HG03103 (cell line): ENCODE results near the gene SRSF4.
"Not testable (repeated sequence)": the region's sequence is repeated elsewhere in the genome, so short reads cannot be mapped to it uniquely, and the experiment has no call there.

ENCODE experiments used
- ATAC-seq: cut with Tn5 transposase; IDR thresholded peaks from one replicate; pipeline ENCODE4 v1.9.1; 2021; ENCODE audit warnings: low read depth; ENCODE audit not compliant: unreplicated experiment

Gene SRSF4

DNA sequence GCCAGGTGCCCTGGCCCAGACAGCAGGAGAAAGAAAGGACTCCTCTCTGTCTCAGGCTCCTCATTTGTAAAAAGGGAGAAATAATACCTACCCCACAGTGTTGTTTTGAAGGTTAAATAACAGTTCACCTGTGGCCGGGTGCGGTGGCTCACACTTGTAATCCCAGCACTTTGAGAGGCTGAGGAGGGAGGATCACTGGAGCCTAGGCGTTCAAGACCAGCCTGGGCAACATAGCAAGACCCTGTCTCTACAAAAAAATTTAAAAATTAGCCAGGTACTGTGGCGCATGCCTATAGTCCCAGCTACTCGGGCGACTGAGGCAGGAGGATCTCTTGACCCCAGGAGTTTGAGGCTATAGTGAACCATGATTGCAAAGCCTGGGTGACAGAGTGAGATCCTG is 55.5 kb downstream of the SRSF4 start:
- no peak for ATAC-seq

GRCh38 chr1:29125788-29126187 is 55.9 kb downstream of the SRSF4 start:
- no peak for ATAC-seq

DNA sequence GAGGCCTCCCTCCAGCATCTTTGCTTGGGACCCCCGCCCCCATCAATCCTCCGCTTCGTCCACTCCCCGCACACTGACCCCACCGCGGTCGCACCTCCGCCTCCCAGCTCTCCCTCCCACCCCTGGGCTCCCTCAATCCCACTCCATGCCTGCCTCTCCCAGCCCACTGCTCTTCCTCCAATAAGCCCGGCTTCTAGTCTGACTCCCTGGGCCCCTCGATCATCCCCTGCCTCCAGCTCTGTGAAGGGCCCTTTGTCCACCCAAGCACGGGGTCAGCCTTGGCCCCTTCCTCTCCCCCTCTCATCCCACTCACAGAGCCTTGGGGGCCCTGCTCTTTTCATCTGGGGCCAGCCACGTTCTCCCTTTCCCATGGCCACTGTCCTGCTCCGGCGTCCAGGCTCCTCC is 56.5 kb downstream of the SRSF4 start:
- no peak for ATAC-seq

DNA sequence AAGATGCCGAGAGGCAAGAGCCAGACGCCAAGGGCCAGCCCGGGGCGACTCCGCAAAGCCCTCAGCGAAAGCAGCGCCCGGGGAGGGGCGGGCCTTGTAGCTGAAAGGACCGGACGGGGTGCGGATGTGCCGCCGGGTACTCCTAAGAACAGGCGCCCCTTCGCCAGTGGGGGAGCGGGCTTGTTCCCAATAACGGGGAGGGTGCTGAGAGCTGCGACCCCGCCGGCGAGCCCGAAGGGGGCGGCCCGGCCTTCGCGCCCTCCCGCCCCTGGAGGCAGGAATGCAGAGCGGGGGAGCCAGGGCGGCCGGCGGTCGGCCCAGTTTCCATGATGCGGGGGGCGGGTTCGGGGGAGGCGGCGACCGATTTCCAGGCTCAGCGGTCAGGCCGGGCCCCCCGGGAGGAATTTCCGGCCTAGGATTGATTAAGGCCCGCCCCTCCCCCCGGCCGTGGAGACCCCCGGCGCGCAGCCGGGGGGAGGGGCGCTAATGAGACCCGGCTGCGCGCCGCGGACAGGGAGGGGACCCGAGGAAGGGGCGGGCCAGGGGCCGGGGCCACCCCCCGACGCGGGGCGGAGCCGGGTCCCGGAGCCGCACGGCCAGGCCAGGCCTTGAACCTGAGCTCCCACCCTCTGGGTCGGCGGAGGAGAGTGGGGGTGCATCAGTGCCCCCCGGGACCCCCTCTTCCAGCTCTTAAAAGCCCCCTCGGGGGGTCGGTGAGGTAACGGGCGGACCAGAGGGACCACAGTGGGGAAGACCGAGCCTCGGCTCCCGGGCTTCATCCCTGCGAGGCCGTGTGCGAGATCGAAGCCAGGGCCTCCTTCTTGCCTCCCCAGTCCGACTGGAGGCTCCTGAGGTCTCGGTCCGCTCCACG is 57.1 kb downstream of the SRSF4 start:
- no peak for ATAC-seq

DNA sequence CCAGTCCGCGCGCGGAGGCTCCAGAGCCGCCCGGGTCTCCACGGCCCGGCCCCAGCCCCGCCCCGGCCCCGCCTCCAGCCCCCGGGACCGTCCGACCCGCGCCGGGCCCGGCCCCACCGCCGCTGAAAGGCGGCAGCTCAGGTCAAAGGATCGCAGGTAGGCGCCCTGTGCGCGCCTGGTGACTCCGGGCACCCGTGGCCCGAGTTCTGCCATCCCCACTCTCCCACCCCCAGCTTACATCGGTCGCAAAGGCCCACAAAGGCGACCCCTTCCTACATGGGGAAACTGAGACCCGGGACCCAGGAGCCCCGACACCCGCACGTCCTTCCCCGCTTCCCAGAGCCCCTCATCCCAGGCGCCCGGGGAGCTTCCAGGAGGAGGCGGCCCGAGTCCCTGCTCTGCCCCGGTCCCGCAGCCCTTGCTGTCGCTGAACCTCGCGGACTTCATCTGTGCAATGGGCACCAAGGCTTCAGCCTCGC is 57.8 kb downstream of the SRSF4 start, which contains the start of gene TMEM200B:
Gene TMEM200B, minus strand, starts transcription at position 17 of the 479 bp plus-strand sequence. CDS start 2,075 bp downstream, outside the sequence.
- no peak for ATAC-seq

DNA sequence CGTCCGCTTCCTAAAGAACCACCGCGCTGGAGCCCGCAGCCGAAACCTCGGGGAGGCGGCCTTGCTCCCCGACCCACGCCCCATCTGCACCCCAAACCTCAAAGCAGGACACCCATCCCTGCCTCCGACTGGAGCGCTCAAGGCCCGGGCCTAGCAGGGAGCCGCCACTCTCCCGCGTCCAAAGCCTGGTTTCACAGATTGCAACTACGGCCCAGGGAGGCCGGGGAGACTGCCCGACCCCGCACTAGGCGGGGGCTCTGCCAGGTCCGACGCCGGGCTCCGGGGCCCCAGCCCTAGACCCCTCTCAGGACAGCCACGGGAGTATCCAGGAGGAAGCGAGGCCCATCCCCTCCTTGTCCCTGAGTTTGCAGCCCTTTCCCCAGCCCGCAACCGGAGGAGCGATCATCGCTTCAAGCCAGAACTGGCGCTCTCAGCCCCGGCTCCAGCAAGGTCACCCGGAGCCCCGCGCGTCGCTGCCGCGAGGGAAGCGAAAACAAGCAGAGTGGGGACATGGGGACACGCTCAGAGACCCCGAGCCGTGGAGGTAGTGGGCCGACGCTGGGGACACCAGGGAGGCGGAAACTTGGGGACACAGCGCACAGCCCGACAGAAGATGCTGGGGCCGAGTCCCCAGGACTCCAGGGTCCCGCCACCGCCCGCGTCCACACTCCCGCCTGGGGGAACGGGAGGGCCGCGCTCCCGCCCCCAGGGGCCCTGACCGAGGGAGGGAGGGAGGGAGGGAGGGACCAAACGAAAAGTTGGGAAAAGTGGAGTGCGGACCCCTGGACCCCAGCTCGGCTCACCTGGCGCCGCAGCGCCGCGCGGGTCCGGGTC is 58.4 kb downstream of the SRSF4 start:
- no peak for ATAC-seq

DNA sequence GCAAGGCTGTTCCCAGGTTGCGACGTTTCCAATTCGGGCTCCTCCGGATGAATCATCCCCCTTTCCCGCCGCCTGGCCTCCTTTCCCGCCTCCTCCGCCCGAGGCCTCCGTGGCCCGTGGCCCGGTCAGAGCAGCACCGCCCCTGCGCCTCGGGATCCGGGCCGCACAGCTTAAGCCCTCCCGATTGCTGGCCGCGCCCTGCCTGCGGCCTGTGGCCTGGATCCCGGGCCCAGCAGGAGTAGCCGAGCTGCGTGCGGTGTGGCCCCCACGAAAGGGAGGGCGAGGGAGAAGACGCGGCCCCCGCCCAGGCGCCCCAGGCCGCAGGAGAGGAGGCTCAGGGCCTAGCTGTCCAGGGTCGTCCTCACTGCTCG is 59.0 kb downstream of the SRSF4 start:
- ATAC-seq: no peak

DNA sequence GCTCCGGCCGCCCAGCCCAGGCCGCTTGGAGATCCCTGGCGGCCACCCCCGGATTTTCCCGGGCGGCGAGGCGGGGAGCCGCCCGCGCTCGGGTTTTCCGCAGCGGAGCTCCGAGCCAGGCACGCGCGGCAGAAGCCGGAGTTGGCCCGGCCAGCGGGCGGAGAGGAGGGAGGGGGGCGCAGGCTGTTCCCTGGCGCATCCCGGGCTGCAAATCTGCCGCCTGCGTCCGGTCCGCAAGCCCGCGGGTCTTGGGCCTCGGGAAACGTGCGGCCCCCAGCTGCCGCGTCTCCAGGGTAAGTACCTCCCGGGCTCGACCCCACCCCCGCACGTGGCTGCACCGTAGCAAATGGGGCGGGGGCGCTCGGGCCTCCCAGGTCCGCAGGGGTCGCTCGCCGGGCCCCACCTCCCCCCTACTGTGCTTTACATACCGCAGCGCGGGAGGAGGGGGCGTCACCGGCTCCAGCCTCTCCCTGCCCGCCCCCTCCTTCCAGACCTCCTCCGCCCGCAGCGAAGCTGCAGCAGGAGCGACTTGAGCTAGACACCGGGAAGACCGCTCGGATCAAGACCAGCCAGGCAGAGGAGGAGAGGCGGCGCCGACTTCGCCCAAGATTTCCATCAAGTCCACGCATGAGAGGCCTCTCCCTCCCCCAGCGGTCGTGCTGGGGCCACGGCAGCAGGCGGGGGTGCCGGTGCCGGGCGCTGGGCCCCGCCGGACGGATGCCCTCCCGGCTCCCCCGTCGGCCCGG is 59.6 kb downstream of the SRSF4 start:
- no peak for ATAC-seq

- no peak for ATAC-seq
These were observed 60.2 kb downstream of the SRSF4 start for GRCh38 chr1:29121516-29121935.

GRCh38 chr1:29120947-29121485 is 60.7 kb downstream of the SRSF4 start:
- no peak for ATAC-seq

- no peak for ATAC-seq
These were observed 61.3 kb downstream of the SRSF4 start for GRCh38 chr1:29120367-29120766.

GRCh38 chr1:29119121-29119929 is 62.4 kb downstream of the SRSF4 start:
- ATAC-seq: no peak

DNA sequence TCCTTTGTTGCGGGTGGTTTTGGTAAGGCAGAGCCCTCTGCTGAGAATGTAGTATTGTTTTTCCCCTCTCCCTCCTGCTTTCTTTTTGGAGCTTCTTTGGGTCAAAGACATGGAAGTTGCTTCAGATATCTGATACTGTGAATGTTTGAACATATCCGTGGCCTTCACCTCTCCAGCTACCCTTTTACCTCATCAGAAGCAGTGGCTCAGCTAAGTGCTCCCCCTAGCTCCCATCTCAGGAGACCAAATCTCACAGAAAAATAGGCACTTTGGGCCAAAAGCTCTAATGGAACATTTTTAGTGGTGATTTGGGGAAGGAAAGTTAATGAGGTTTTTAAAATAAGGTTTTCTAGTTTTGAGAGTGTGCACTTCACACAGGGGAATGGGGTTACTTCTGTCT is 64.3 kb downstream of the SRSF4 start:
- ATAC-seq: no peak

- ATAC-seq: no peak
These were observed 67.0 kb downstream of the SRSF4 start for GRCh38 chr1:29114654-29115053.

GRCh38 chr1:29113413-29114117 is 68.1 kb downstream of the SRSF4 start:
- ATAC-seq: no peak

- ATAC-seq: no peak
These were observed 68.8 kb downstream of the SRSF4 start for GRCh38 chr1:29112705-29113412.

- not testable (repeated sequence) for ATAC-seq
These were observed 73.7 kb downstream of the SRSF4 start for GRCh38 chr1:29108041-29108440.

DNA sequence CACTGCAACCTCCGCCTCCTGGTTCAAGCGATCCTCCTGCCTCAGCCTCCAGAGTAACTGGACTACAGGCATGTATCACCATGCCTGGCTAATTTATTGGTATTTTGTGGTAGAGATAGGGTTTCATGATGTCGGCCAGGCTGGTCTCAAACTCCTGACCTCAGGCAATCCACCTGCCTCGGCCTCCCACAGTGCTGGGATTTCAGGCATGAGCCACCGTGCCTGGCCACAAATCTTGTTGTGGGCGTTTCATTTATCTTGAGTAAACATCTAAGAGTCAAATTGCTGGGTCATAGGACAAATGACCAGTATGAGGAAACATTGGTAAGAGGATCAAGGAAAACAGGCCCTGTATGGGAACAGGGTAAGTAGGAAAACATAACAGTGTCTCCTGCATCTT is 75.9 kb downstream of the SRSF4 start:
- no peak for ATAC-seq
